Activated CD8-positive, alpha-beta memory T cell treated with anti-CD3 and anti-CD28 coated beads, Interleukin-2, amount 50 U/mL, for 24 hours (primary cell): ENCODE results near the gene GPR33.
"Not testable (repeated sequence)": the region's sequence is repeated elsewhere in the genome, so short reads cannot be mapped to it uniquely, and the experiment has no call there.

ENCODE experiments used
- DNase-seq: peaks from one replicate; pipeline ENCODE4 v3.0.0-alpha.2; 2020; ENCODE audit errors: extremely low read depth

Gene GPR33

GRCh38 chr14:31487886-31488285 is at the start of gene GPR33:
TSS of gene GPR33 (minus strand) at chr14:31488039. CDS start at chr14:31483965, 4,074 bp downstream.
- DNase-seq = no peak

GRCh38 chr14:31536201-31536960 is 48.5 kb upstream of the GPR33 start:
- DNase-seq = no peak

GRCh38 chr14:31530136-31530535 is 42.3 kb upstream of the GPR33 start:
- no peak for DNase-seq

- no peak for DNase-seq
Observed at GRCh38 chr14:31529053-31529452, 41.2 kb upstream of the GPR33 start.

- no peak for DNase-seq
Observed at GRCh38 chr14:31527546-31527945, 39.7 kb upstream of the GPR33 start.

GRCh38 chr14:31527087-31527486 is 39.2 kb upstream of the GPR33 start:
- DNase-seq = no peak

- DNase-seq = no peak
Observed at GRCh38 chr14:31510855-31511254, 23.0 kb upstream of the GPR33 start.

GRCh38 chr14:31510222-31510621 is 22.4 kb upstream of the GPR33 start:
- DNase-seq = no peak

- DNase-seq = no peak
Observed at GRCh38 chr14:31508135-31508534, 20.3 kb upstream of the GPR33 start.

GRCh38 chr14:31505411-31505810 is 17.6 kb upstream of the GPR33 start:
- no peak for DNase-seq

- no peak for DNase-seq
Observed at GRCh38 chr14:31501870-31502269, 14.0 kb upstream of the GPR33 start.

GRCh38 chr14:31492759-31493498 is 5.1 kb upstream of the GPR33 start:
- no peak for DNase-seq

- no peak for DNase-seq
Observed at GRCh38 chr14:31489691-31490090, 1.9 kb upstream of the GPR33 start.

- no peak for DNase-seq
Observed at GRCh38 chr14:31486764-31487163, 1.1 kb downstream of the GPR33 start.

GRCh38 chr14:31484754-31485153 is 3.1 kb downstream of the GPR33 start:
- no peak for DNase-seq

GRCh38 chr14:31480156-31480555 is 7.7 kb downstream of the GPR33 start:
- DNase-seq = no peak

GRCh38 chr14:31479027-31479426 is 8.8 kb downstream of the GPR33 start:
- no peak for DNase-seq

- DNase-seq = no peak
Observed at GRCh38 chr14:31477248-31477647, 10.6 kb downstream of the GPR33 start.

- DNase-seq = no peak
Observed at GRCh38 chr14:31476131-31476866, 11.5 kb downstream of the GPR33 start.

GRCh38 chr14:31466554-31466953 is 21.3 kb downstream of the GPR33 start:
- no peak for DNase-seq

- DNase-seq = no peak
Observed at GRCh38 chr14:31465111-31465510, 22.7 kb downstream of the GPR33 start.

- DNase-seq = not testable (repeated sequence)
Observed at GRCh38 chr14:31462450-31462849, 25.4 kb downstream of the GPR33 start.

- no peak for DNase-seq
Observed at GRCh38 chr14:31461545-31461944, 26.3 kb downstream of the GPR33 start.
